NCI-H1092 (cell line): ENCODE data around the gene GLTP.

Source experiments
- DNase-seq: peaks from one replicate; lab custom pipeline; 2025; lab: John Stamatoyannopoulos, UW

Gene GLTP

GRCh38 chr12:109842021-109842420 is 38.3 kb downstream of the GLTP start:
- DNase-seq, result no peak

GRCh38 chr12:109841356-109841755 is 39.0 kb downstream of the GLTP start:
- no peak for DNase-seq

- no peak for DNase-seq
Observed at GRCh38 chr12:109840305-109841074, 39.9 kb downstream of the GLTP start.

- DNase-seq, result no peak
Observed at GRCh38 chr12:109839444-109839843, 40.9 kb downstream of the GLTP start.

- no peak for DNase-seq
Observed at GRCh38 chr12:109836916-109837315, 43.4 kb downstream of the GLTP start.

GRCh38 chr12:109835827-109836226 is 44.5 kb downstream of the GLTP start:
- no peak for DNase-seq

GRCh38 chr12:109833307-109834189 is 46.8 kb downstream of the GLTP start, which contains the start of gene TRPV4:
TSS of gene TRPV4 (minus strand) at chr12:109833398. CDS start at chr12:109814796, 18,602 bp downstream.
- DNase-seq, result no peak

GRCh38 chr12:109832541-109833306 is 47.6 kb downstream of the GLTP start:
- DNase-seq, result no peak

- no peak for DNase-seq
Observed at GRCh38 chr12:109831929-109832328, 48.4 kb downstream of the GLTP start.

- no peak for DNase-seq
Observed at GRCh38 chr12:109831365-109831764, 49.0 kb downstream of the GLTP start.

- no peak for DNase-seq
Observed at GRCh38 chr12:109830718-109831117, 49.6 kb downstream of the GLTP start.

- no peak for DNase-seq
Observed at GRCh38 chr12:109830267-109830666, 50.1 kb downstream of the GLTP start.

GRCh38 chr12:109829667-109830066 is 50.7 kb downstream of the GLTP start:
- DNase-seq, result no peak

- no peak for DNase-seq
Observed at GRCh38 chr12:109828754-109829511, 51.4 kb downstream of the GLTP start.

GRCh38 chr12:109827566-109828550 is 52.5 kb downstream of the GLTP start:
- DNase-seq, result no peak

GRCh38 chr12:109827080-109827479 is 53.3 kb downstream of the GLTP start:
- no peak for DNase-seq

GRCh38 chr12:109824731-109825130 is 55.6 kb downstream of the GLTP start:
- no peak for DNase-seq

GRCh38 chr12:109822951-109823411 is 57.4 kb downstream of the GLTP start:
- no peak for DNase-seq

GRCh38 chr12:109822416-109822815 is 57.9 kb downstream of the GLTP start:
- DNase-seq, result no peak

- no peak for DNase-seq
Observed at GRCh38 chr12:109821968-109822367, 58.4 kb downstream of the GLTP start.
